Measurements from ENCODE around the gene ZBTB5.

- TF ChIP-seq CTCF (IDR thresholded peaks at IDR 0.05) = no peak
- TF ChIP-seq POLR2A (IDR thresholded peaks at IDR 0.05) = peak; percentile 50
- TF ChIP-seq EP300 (IDR thresholded peaks at IDR 0.05) = no peak
Measured at GRCh38 chr9:37422289-37423104, 42.8 kb downstream of the ZBTB5 start, which contains the start of gene GRHPR.

Data from ovary (tissue), 3 donors.